CD4-positive, alpha-beta T cell (primary cell): ENCODE data around the gene BICD1. TPM values are rescaled to one million over a fixed set of nuclear protein-coding genes. Genes with fewer than 3 reads are reported as not detected.

Source experiments
- ATAC-seq: fragments of 200-7000 bp; cut with Tn5 transposase; one replicate; pipeline ENCODE4 v1.10.0; 2022; ENCODE audit warnings: mild to moderate bottlenecking; ENCODE audit not compliant: poor library complexity
- CTCF ChIA-PET: fragments of 350-600 bp; sonication (Branson Sonifier 250); formaldehyde crosslinking; loops from one replicate; lab custom pipeline; 2021; ENCODE audit warnings: antibody characterized with exemption, inconsistent platforms; lab: Charles Lee
- POLR2A ChIA-PET: fragments of 350-600 bp; sonication (Branson Sonifier 250); formaldehyde crosslinking; loops from one replicate; lab custom pipeline; 2021; ENCODE audit warnings: antibody characterized with exemption, inconsistent platforms; lab: Charles Lee
- DNase-seq, 14 experiments: peaks; one replicate each; pipeline ENCODE4 v3.0.0-alpha.2; 2013 to 2020; ENCODE audit warnings: mixed read lengths in 2 of 14
- H3K27ac ChIP-seq, 2 donors: one replicate each; pipeline versions ENCODE4 v1.5.1 to v1.7.0; 2013; ENCODE audit warnings: low read length in 2 of 2, low read depth in 1 of 2, mild to moderate bottlenecking in 1 of 2
- H3K27me3 ChIP-seq, 2 experiments: 1 replicate in 1 of 2; 2 replicates in 1 of 2; pipeline versions ENCODE4 v1.6.1 to v1.7.0; 2013; ENCODE audit warnings: low read length in 2 of 2, control low read depth in 1 of 2, mild to moderate bottlenecking in 1 of 2, moderate library complexity in 1 of 2; ENCODE audit not compliant: insufficient read depth in 2 of 2, control insufficient read depth in 1 of 2
- H3K36me3 ChIP-seq: one replicate; pipeline ENCODE4 v1.6.1; 2013; ENCODE audit warnings: low read length, control low read depth; ENCODE audit not compliant: insufficient read depth
- H3K4me1 ChIP-seq: one replicate; pipeline ENCODE4 v1.6.1; 2013; ENCODE audit warnings: low read length, control low read depth; ENCODE audit not compliant: insufficient read depth
- H3K4me3 ChIP-seq: one replicate; pipeline ENCODE4 v1.5.1; 2013; ENCODE audit warnings: mild to moderate bottlenecking, low read length, moderate library complexity
- H3K9me3 ChIP-seq, 2 experiments: 1 replicate in 1 of 2; 2 replicates in 1 of 2; pipeline versions ENCODE4 v1.6.1 to v1.7.0; 2013; ENCODE audit warnings: low read length in 2 of 2, mild to moderate bottlenecking in 2 of 2, control low read depth in 1 of 2, moderate library complexity in 1 of 2; ENCODE audit not compliant: control insufficient read depth in 1 of 2, insufficient read depth in 1 of 2
- H3K27ac Mint-ChIP-seq: one replicate; pipeline ENCODE4 v1.8.0; 2020; ENCODE audit warnings: mixed read lengths
- H3K27me3 Mint-ChIP-seq: one replicate; pipeline ENCODE4 v1.8.0; 2021; ENCODE audit warnings: mixed read lengths
- H3K36me3 Mint-ChIP-seq: one replicate; pipeline ENCODE4 v1.8.0; 2021; ENCODE audit warnings: low read depth, mixed read lengths
- H3K4me1 Mint-ChIP-seq: one replicate; pipeline ENCODE4 v1.8.0; 2021; ENCODE audit warnings: low read depth, mixed read lengths
- H3K4me3 Mint-ChIP-seq: one replicate; pipeline ENCODE4 v1.8.0; 2020; ENCODE audit warnings: mild to moderate bottlenecking, mixed read lengths
- H3K9me3 Mint-ChIP-seq: one replicate; pipeline ENCODE4 v1.8.0; 2020; ENCODE audit warnings: mixed read lengths
- intact Hi-C, 2 experiments: fragments of 100-400 bp; cut with DNase I in 1 of 2; cut with micrococcal nuclease in 1 of 2; formaldehyde crosslinking; loops; one replicate each; pipeline versions ENCODE4 v1.15.1 to v1.9.0; 2023 to 2025; cut with DNase I, micrococcal nuclease
- total RNA-seq, 174 experiments: library from RNA in 2 of 174; stranded (reverse) in 2 of 174; gene quantifications; one replicate each; pipeline ENCODE4 v1.2.3 and lab custom pipeline; 2021 to 2026
- TF ChIP-seq, protein P1 (sequence below): fragments of 200-600 bp; IDR thresholded peaks from one replicate; pipeline ENCODE4 v1.8.0; 2022; ENCODE audit warnings: antibody characterized with exemption, mild to moderate bottlenecking

BICD1 gene
- total RNA-seq, 2 experiments from 2014 or later: 13.5 to 14.3 TPM

DNA sequence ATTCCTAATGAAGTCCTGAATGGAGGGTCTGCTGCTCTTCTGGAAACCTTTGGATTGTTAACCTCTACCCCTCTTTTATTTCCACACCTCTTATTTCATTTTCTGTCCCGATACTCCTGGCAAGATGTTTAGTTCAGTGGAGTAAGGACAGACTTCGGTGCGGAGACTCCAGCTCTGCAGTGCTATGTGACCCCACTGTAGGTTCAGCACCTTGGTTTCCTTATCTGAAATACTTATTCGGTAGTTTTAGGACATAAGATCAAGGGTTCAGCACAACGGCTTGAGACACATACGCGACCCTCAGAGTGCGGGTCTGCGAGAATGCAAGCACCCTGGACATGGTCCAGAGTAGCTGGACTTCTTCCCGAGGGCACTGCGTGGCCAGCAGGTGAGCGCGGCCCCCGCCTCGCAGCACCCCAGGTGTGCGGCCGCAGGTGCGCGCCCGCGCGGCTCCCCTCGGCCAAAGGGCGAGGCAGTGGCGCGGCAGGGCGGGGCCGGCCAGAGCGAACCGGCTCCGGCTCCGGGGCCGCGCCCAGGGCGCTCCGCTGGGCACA, 292.2 kb downstream of the BICD1 start:
- no peaks in the 10 kb centered on the region for H3K4me1 Mint-ChIP-seq
- Histone ChIP-seq H3K27me3 (peaks cover 20 to 21% of the 10 kb centered on the region in 2 experiments), H3K4me1 (peaks cover 14% of the 10 kb centered on the region), H3K36me3 (no peaks in the 10 kb centered on the region), H3K4me3 (peak overlapping the region; percentile 58), H3K9me3 (peaks cover 0 to 3% of the 10 kb centered on the region in 2 experiments), H3K27ac (no peak overlapping the region)
- POLR2A ChIA-PET: interaction anchor here (0.7 kb wide), 1 partner anchor 58 kb away, joined by 3 read pairs; no protein-coding TSS in a partner anchor
- H3K9me3 Mint-ChIP-seq: no peaks in the 10 kb centered on the region
- ATAC-seq (no peak), DNase-seq (no peak)
- CTCF ChIA-PET: no interaction called here
- peak overlapping the region; percentile 76 for H3K4me3 Mint-ChIP-seq
- no peak overlapping the region for H3K27ac Mint-ChIP-seq
- H3K36me3 Mint-ChIP-seq: no peaks in the 10 kb centered on the region
- TF ChIP-seq, protein P1, sequence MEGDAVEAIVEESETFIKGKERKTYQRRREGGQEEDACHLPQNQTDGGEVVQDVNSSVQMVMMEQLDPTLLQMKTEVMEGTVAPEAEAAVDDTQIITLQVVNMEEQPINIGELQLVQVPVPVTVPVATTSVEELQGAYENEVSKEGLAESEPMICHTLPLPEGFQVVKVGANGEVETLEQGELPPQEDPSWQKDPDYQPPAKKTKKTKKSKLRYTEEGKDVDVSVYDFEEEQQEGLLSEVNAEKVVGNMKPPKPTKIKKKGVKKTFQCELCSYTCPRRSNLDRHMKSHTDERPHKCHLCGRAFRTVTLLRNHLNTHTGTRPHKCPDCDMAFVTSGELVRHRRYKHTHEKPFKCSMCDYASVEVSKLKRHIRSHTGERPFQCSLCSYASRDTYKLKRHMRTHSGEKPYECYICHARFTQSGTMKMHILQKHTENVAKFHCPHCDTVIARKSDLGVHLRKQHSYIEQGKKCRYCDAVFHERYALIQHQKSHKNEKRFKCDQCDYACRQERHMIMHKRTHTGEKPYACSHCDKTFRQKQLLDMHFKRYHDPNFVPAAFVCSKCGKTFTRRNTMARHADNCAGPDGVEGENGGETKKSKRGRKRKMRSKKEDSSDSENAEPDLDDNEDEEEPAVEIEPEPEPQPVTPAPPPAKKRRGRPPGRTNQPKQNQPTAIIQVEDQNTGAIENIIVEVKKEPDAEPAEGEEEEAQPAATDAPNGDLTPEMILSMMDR: no peak
- intact Hi-C loops: no loop called here
- H3K27me3 Mint-ChIP-seq: peaks cover 56% of the 10 kb centered on the region

DNA sequence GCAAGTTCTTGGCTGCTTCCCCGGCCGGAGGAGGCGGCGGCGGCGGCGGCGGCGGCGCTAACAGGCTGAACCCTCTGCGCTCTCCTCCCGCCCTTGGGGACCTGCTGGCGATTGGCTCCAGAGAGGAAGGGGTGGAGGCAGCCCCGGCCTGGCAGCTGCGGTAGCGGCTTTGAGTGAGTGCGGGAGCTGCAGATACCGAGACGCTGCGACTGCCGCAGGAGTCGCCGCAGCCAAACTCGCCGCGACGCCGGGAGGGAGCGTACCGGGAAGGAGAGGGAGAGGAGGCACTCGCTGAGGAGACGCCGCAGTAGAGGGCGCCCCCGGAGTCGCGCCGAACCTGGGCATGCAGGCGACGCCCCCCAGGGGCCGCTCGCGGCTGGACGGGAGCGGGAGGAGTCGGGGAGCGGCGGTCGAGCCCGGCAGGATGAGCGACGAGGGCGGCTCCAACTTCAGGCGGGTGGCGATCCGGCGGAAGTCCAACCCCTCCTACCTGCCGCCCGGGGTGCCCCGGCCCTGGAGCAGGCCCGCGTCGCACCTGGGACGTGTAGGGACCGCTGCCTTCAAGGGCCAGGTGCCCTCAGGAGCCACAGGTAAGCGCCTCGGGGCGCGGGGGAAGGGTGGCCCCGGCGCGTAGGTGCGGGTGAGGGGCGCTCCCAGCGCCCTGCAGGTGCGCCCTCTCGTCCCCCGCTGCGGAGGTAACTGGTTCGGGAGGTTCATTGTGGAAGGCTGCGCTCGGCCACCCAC, 292.9 kb downstream of the BICD1 start, which contains the start of gene FGD4:
Gene FGD4 (plus strand): TSS at position 189 of the 744 bp plus-strand sequence.
- peak within 1 kb of the TSS; percentile 58 for H3K4me3 ChIP-seq
- H3K9me3 ChIP-seq: peaks cover 0 to 3% of the 10 kb centered on the region in 2 experiments
- TF ChIP-seq, protein P1: no peak
- Mint-ChIP-seq H3K4me1 (no peaks in the 10 kb centered on the region), H3K9me3 (no peaks in the 10 kb centered on the region), H3K36me3 (no peaks in the 10 kb centered on the region), H3K27me3 (peaks cover 60% of the 10 kb centered on the region), H3K4me3 (peak within 1 kb of the TSS; percentile 87), H3K27ac (no peak within 1 kb of the TSS)
- CTCF ChIA-PET: interaction anchor here (0.6 kb wide), 1 partner anchor 1545 kb away, joined by 3 read pairs; no protein-coding TSS in a partner anchor
- POLR2A ChIA-PET: interaction anchor here (0.6 to 0.7 kb wide), 2 partner anchors 57 to 746 kb away, joined by 3 read pairs; no protein-coding TSS in a partner anchor
- intact Hi-C loops: no loop called here
- peak; percentile 68 for ATAC-seq
- H3K4me1 ChIP-seq: peaks cover 14% of the 10 kb centered on the region
- H3K27me3 ChIP-seq: peaks cover 20 to 21% of the 10 kb centered on the region in 2 experiments
- no peak within 1 kb of the TSS for H3K27ac ChIP-seq
- H3K36me3 ChIP-seq: no peaks in the 10 kb centered on the region
- DNase-seq: peak in 12 of 14 experiments; percentile 8 to 66 (median 21)

DNA sequence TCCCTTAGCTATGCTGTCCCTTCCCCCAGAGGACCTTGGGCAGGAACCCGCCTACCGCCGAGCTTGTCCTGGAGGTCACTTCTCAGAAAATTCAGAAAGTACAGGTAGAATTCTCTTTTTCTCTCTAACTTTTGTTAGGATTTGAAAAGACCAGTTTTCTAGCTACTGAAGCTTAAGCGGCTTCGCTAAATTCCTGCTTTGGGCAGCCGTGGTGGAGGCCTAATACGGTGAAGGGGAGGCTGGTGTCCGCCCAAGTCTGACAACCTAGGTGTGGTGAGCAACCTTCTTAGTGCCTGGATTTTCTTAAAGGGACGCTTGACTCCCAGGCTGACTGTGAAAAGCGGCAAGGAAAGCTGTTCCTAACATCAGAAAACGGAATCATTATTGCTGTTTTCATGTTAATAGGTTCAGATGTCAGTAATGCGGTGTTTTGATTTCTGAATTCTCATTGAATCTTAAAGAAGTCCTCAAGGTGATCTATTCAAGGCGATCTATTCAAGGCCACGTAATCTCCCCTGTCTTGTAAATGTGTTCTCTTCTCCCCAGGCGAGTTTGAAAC, 293.5 kb downstream of the BICD1 start:
- ChIA-PET CTCF (no interaction called here), POLR2A (no interaction called here)
- TF ChIP-seq, protein P1: no peak
- H3K4me1 Mint-ChIP-seq: no peaks in the 10 kb centered on the region
- no peak for DNase-seq
- intact Hi-C loops: no loop called here
- no peaks in the 10 kb centered on the region for H3K9me3 Mint-ChIP-seq
- Histone ChIP-seq H3K27ac (no peak overlapping the region), H3K4me1 (peaks cover 14% of the 10 kb centered on the region), H3K4me3 (peak overlapping the region; percentile 58), H3K36me3 (no peaks in the 10 kb centered on the region), H3K27me3 (peaks cover 17 to 21% of the 10 kb centered on the region in 2 experiments), H3K9me3 (peaks cover 0 to 3% of the 10 kb centered on the region in 2 experiments)
- no peak for ATAC-seq
- peak overlapping the region; percentile 66 for H3K4me3 Mint-ChIP-seq
- H3K36me3 Mint-ChIP-seq: no peaks in the 10 kb centered on the region
- no peak overlapping the region for H3K27ac Mint-ChIP-seq
- H3K27me3 Mint-ChIP-seq: peaks cover 56% of the 10 kb centered on the region
